HepG2 (cell line): Measurements from ENCODE around the gene ARHGEF39. TPM values are rescaled to one million over a fixed set of nuclear protein-coding genes. Genes with fewer than 3 reads are reported as not detected.
A peak's percentile ranks its signal among the peaks of the same experiment; 100 is the strongest.

Experiments used
- ARNTL ChIP-seq: sonication (generic); formaldehyde crosslinking; IDR thresholded peaks from 2 replicates; pipeline ENCODE4 v1.4.0; 2020; ENCODE audit warnings: mild to moderate bottlenecking, missing genetic modification reagents
- DNMT1 ChIP-seq: sonication (generic); formaldehyde crosslinking; IDR thresholded peaks from 2 replicates; pipeline ENCODE4 v1.5.1; 2020; ENCODE audit warnings: mild to moderate bottlenecking, missing genetic modification reagents
- ELF1 ChIP-seq: sonication (generic); formaldehyde crosslinking; IDR thresholded peaks from 2 replicates; pipeline ENCODE4 v1.4.0; 2020; ENCODE audit warnings: missing genetic modification reagents
- LCORL ChIP-seq, 2 experiments: fragments of 450-650 bp in 1 of 2; sonication (generic) in 1 of 2; formaldehyde crosslinking in 1 of 2; IDR thresholded peaks; 2 replicates each; pipeline versions ENCODE4 v1.5.0 to v1.6.1; 2017 to 2020; ENCODE audit warnings: antibody characterized with exemption in 1 of 2, missing genetic modification reagents in 1 of 2
- MYC ChIP-seq: sonication (generic); formaldehyde crosslinking; IDR thresholded peaks from 2 replicates; pipeline ENCODE4 v1.9.0; 2021; ENCODE audit warnings: missing genetic modification reagents, borderline replicate concordance
- MYNN ChIP-seq: sonication (generic); formaldehyde crosslinking; IDR thresholded peaks from 2 replicates; pipeline ENCODE4 v1.4.0; 2020; ENCODE audit warnings: mild to moderate bottlenecking, low read depth, missing genetic modification reagents
- NFIC ChIP-seq: IDR thresholded peaks from 2 replicates; pipeline ENCODE4 v1.6.1; 2012; ENCODE audit warnings: mild to moderate bottlenecking, low read length, inconsistent platforms
- PAX8 ChIP-seq: sonication (generic); formaldehyde crosslinking; IDR thresholded peaks from 2 replicates; pipeline ENCODE4 v1.8.0; 2022; ENCODE audit warnings: mild to moderate bottlenecking, missing genetic modification reagents, borderline replicate concordance
- SETDB1 ChIP-seq: sonication (generic); formaldehyde crosslinking; IDR thresholded peaks from 2 replicates; pipeline ENCODE4 v1.5.1; 2020; ENCODE audit warnings: missing genetic modification reagents, mild to moderate bottlenecking, borderline replicate concordance
- SRSF4 ChIP-seq: fragments of 200-400 bp; formaldehyde crosslinking; IDR thresholded peaks from one replicate; pipeline ENCODE4 v1.6.1; 2018; ENCODE audit warnings: mild to moderate bottlenecking, low read depth, low read length, moderate library complexity; ENCODE audit not compliant: poor library complexity, severe bottlenecking
- TGIF2 ChIP-seq: IDR thresholded peaks from 2 replicates; pipeline ENCODE4 v1.6.1; 2016; ENCODE audit warnings: control low read depth, missing compliant biosample characterization
- TP53 ChIP-seq: sonication (generic); formaldehyde crosslinking; conservative IDR thresholded peaks from 2 replicates; pipeline ENCODE4 v1.4.0; 2020; ENCODE audit warnings: missing genetic modification reagents
- ZBTB38 ChIP-seq: sonication (generic); formaldehyde crosslinking; IDR thresholded peaks from 2 replicates; pipeline ENCODE4 v1.5.1; 2020; ENCODE audit warnings: mild to moderate bottlenecking, missing genetic modification reagents
- ZFP82 ChIP-seq: sonication (generic); formaldehyde crosslinking; IDR thresholded peaks from 2 replicates; pipeline ENCODE4 v1.5.1; 2020; ENCODE audit warnings: mild to moderate bottlenecking, missing genetic modification reagents, borderline replicate concordance
- ZNF10 ChIP-seq: sonication (generic); formaldehyde crosslinking; IDR thresholded peaks from 2 replicates; pipeline ENCODE4 v1.4.0; 2020; ENCODE audit warnings: mild to moderate bottlenecking, low read depth, missing genetic modification reagents, borderline replicate concordance
- ZNF232 ChIP-seq: sonication (generic); formaldehyde crosslinking; IDR thresholded peaks from 2 replicates; pipeline ENCODE4 v1.4.0; 2020; ENCODE audit warnings: missing genetic modification reagents, borderline replicate concordance
- ZNF263 ChIP-seq: sonication (generic); formaldehyde crosslinking; IDR thresholded peaks from 2 replicates; pipeline ENCODE4 v1.4.0; 2020; ENCODE audit warnings: missing genetic modification reagents
- ZNF296 ChIP-seq: sonication (generic); formaldehyde crosslinking; conservative IDR thresholded peaks from 2 replicates; pipeline ENCODE4 v1.5.0; 2020; ENCODE audit warnings: mild to moderate bottlenecking, missing genetic modification reagents
- ZNF354B ChIP-seq: sonication (generic); formaldehyde crosslinking; IDR thresholded peaks from 2 replicates; pipeline ENCODE4 v1.8.0; 2022; ENCODE audit warnings: mild to moderate bottlenecking, missing genetic modification reagents
- ZNF546 ChIP-seq: sonication (generic); formaldehyde crosslinking; conservative IDR thresholded peaks from 2 replicates; pipeline ENCODE4 v1.8.1; 2023; ENCODE audit warnings: mild to moderate bottlenecking, missing genetic modification reagents
- ZNF562 ChIP-seq: sonication (generic); formaldehyde crosslinking; IDR thresholded peaks from 2 replicates; pipeline ENCODE4 v1.8.0; 2022; ENCODE audit warnings: missing genetic modification reagents, borderline replicate concordance
- polyA plus RNA-seq, 8 experiments: library from polyadenylated mRNA; depleted of rRNA in 3 of 8; stranded (reverse) in 7 of 8; unstranded in 1 of 8; fragments of >200 nt; fragmentation: Illumina TruSeq in 4 of 8; extraction: Trizol in 4 of 8; gene quantifications; 2 replicates each; pipeline versions ENCODE4 v1.2.1 to v1.2.3, GENCODE V29; 2011 to 2016; ENCODE audit warnings: low read depth in 4 of 8, missing spikeins in 1 of 8, mixed read lengths in 1 of 8; ENCODE audit not compliant: insufficient read depth in 1 of 8
- total RNA-seq, 5 experiments: library from RNA; depleted of rRNA; stranded (reverse); fragments of >200 nt; fragmentation: Illumina TruSeq; extraction: Trizol; gene quantifications; 2 replicates each; pipeline ENCODE4 v1.2.3, GENCODE V29; 2016; ENCODE audit warnings: low read depth in 1 of 5
- TF ChIP-seq, protein P1 (sequence below): sonication (generic); formaldehyde crosslinking; IDR thresholded peaks from 2 replicates; pipeline ENCODE4 v1.4.0; 2020; ENCODE audit warnings: missing genetic modification reagents, borderline replicate concordance
- TF ChIP-seq, protein P2 (sequence below): sonication (generic); formaldehyde crosslinking; IDR thresholded peaks from 2 replicates; pipeline ENCODE4 v1.4.0; 2020; ENCODE audit warnings: missing genetic modification reagents
- TF ChIP-seq, protein P3 (sequence below): sonication (generic); formaldehyde crosslinking; IDR thresholded peaks from 2 replicates; pipeline ENCODE4 v1.5.0; 2020; ENCODE audit warnings: missing genetic modification reagents
- TF ChIP-seq, protein P4 (sequence below): sonication (generic); formaldehyde crosslinking; IDR thresholded peaks from 2 replicates; pipeline ENCODE4 v1.4.0; 2020; ENCODE audit warnings: missing genetic modification reagents, borderline replicate concordance

Gene ARHGEF39
- total and polyA plus RNA-seq, 2 of the 13 experiments (the other 11 are each of a cell fraction or from before 2014, with no cell fraction given), result 11.2 to 12.3 TPM

DNA sequence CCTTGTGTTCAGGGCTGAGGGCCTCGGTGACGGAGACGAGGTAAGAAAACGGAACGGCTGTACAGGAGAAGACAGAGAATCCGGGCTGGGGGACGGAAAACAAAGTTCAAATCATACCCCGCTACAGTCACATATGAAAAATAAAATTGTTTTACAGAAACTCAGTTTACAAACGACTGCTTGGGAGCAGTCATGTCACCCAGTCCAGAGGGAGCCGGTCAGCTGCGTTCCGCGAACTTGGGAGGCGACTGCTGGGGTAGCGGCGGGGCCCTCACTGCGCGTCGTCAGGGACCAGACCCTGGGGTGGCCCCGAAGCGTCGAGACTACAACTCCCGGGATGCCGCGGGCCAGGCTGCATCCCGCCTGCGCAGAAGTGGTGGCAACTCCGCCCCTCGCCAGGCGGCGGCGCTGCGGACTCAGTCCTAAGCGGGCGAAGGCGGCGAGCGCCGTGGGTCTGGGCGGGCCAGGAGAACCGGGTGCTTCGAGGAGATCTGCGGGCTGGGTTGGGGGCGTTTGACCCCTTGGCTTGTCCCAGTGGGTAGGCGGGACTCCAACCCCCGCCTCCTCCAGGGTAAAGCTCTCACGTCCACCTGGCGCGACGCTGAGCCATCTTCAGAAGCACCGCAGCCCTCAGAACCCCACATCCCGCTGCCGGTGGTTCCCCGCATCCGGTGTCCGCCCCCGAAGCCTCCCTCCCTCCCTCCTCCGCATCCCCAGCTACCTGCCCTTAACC is 18.3 kb downstream of the ARHGEF39 start (continued):
- TF ChIP-seq SRSF4 (no peak), SETDB1 (CRISPR knock-in tag) (no peak), NFIC (no peak), DNMT1 (0 out of 2 replicates have a peak, but pooled peaks have one; percentile 32), ZFP82 (CRISPR knock-in tag) (no peak; the same call in 1 of the 2 replicates), ZNF296 (CRISPR knock-in tag) (no peak), TGIF2 (CRISPR knock-in tag) (no peak), MYC (CRISPR knock-in tag) (no peak), ZNF546 (CRISPR knock-in tag) (no peak), TP53 (no peak), LCORL (IDR thresholded peaks at IDR 0.05) (no peak), LCORL (CRISPR knock-in tag; IDR thresholded peaks at IDR 0.05) (peak; percentile 70), ZNF562 (no peak), ZNF354B (CRISPR knock-in tag) (no peak), ELF1 (CRISPR knock-in tag) (peak; percentile 59; the same call in 1 of the 2 replicates), ARNTL (CRISPR knock-in tag) (no peak), ZNF263 (CRISPR knock-in tag) (peak; percentile 46; the same call in 1 of the 2 replicates), PAX8 (no peak), ZNF232 (CRISPR knock-in tag) (peak; percentile 59; the same call in 1 of the 2 replicates), ZBTB38 (CRISPR knock-in tag) (peak; percentile 50; the same call in 1 of the 2 replicates), ZNF10 (CRISPR knock-in tag) (no peak), MYNN (CRISPR knock-in tag) (no peak)
- TF ChIP-seq, protein P1, sequence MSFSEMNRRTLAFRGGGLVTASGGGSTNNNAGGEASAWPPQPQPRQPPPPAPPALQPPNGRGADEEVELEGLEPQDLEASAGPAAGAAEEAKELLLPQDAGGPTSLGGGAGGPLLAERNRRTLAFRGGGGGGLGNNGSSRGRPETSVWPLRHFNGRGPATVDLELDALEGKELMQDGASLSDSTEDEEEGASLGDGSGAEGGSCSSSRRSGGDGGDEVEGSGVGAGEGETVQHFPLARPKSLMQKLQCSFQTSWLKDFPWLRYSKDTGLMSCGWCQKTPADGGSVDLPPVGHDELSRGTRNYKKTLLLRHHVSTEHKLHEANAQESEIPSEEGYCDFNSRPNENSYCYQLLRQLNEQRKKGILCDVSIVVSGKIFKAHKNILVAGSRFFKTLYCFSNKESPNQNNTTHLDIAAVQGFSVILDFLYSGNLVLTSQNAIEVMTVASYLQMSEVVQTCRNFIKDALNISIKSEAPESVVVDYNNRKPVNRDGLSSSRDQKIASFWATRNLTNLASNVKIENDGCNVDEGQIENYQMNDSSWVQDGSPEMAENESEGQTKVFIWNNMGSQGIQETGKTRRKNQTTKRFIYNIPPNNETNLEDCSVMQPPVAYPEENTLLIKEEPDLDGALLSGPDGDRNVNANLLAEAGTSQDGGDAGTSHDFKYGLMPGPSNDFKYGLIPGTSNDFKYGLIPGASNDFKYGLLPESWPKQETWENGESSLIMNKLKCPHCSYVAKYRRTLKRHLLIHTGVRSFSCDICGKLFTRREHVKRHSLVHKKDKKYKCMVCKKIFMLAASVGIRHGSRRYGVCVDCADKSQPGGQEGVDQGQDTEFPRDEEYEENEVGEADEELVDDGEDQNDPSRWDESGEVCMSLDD (CRISPR knock-in tag), result peak; percentile 64; the same call in 1 of the 2 replicates
- TF ChIP-seq, protein P2, sequence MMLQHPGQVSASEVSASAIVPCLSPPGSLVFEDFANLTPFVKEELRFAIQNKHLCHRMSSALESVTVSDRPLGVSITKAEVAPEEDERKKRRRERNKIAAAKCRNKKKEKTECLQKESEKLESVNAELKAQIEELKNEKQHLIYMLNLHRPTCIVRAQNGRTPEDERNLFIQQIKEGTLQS (CRISPR knock-in tag), result no peak
- TF ChIP-seq, protein P3, sequence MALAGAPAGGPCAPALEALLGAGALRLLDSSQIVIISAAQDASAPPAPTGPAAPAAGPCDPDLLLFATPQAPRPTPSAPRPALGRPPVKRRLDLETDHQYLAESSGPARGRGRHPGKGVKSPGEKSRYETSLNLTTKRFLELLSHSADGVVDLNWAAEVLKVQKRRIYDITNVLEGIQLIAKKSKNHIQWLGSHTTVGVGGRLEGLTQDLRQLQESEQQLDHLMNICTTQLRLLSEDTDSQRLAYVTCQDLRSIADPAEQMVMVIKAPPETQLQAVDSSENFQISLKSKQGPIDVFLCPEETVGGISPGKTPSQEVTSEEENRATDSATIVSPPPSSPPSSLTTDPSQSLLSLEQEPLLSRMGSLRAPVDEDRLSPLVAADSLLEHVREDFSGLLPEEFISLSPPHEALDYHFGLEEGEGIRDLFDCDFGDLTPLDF, result peak; percentile 75
- TF ChIP-seq, protein P4, sequence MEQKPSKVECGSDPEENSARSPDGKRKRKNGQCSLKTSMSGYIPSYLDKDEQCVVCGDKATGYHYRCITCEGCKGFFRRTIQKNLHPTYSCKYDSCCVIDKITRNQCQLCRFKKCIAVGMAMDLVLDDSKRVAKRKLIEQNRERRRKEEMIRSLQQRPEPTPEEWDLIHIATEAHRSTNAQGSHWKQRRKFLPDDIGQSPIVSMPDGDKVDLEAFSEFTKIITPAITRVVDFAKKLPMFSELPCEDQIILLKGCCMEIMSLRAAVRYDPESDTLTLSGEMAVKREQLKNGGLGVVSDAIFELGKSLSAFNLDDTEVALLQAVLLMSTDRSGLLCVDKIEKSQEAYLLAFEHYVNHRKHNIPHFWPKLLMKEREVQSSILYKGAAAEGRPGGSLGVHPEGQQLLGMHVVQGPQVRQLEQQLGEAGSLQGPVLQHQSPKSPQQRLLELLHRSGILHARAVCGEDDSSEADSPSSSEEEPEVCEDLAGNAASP, result no peak
